ENCODE measurements around the gene SLC6A19.

SLC6A19 gene

DNA sequence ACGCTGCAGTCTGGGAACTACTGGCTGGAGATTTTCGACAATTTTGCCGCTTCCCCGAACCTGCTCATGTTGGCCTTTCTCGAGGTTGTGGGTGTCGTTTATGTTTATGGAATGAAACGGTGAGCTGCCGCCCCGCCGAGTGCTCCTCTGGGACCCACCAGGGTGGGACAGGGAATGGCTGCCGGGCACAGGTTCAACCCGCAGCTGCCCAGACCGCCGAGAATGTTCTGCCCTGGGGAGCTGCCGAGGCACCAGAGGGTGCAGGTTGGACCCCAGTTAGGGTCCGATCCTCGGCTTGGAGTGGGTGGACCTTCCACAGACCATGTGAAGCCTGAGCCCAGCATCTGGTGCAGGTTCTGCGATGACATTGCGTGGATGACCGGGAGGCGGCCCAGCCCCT is 42.9 kb downstream of the SLC6A19 start:
- no peak for DNase-seq (ENCODE audit: low read depth in 2 of 2)

DNA sequence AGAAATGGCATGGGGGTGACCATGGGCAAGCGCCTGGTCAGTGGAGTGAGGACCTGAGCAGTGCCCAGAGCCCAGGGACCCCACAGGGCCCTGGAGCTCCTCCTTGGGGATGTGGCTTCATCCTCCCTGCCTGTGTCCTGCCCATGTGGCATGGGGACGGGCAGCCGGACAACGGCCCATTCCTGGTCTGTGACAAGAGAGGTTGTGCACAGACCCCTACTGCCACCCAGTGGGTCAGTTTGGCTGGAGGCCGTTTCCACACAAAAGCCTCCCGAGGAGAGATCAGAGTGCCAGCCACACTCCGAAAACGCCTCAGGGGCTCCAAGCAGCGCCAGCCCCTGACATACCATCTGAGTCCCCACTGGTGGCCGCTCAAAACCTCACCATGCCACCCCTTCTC is 43.6 kb downstream of the SLC6A19 start:
- DNase-seq (ENCODE audit: low read depth in 2 of 2) = no peak

DNA sequence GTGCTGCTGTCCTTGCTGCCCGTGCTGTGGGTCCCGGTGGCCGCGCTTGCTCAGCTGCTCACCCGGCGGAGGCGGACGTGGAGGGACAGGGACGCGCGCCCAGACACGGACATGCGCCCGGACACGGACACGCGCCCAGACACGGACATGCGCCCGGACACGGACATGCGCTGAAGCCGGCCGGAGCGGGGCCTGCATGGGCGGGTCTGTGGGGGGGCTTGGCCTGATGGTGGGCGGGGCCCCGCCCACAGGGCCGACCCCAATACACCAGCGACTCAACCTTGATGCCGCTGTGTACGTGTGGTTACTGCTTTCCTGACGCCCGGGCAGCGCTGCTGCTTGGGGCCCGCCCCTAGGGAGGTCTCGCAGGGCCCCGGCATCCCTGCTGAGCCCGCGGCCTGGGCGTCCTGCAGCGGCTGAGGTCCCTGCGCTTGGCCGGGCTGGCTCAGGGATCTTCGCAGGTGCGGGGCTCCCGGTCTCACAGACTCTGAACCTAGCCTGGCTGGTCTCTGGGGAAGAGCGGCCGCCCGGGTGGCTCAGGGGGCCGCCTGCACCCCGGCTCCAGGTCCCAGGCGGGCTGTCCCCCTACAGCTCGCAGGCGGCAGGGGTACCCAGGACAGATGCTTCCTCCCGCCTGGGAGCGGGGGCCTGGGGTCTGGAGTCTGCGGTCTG is 44.6 kb downstream of the SLC6A19 start:
- no peak for DNase-seq (ENCODE audit: low read depth in 2 of 2)

GRCh38 chr5:1246711-1247431 is 45.5 kb downstream of the SLC6A19 start:
- DNase-seq (ENCODE audit: low read depth in 2 of 2) = no peak

GRCh38 chr5:1247811-1248210 is 46.4 kb downstream of the SLC6A19 start:
- DNase-seq (ENCODE audit: low read depth in 2 of 2) = no peak

DNA sequence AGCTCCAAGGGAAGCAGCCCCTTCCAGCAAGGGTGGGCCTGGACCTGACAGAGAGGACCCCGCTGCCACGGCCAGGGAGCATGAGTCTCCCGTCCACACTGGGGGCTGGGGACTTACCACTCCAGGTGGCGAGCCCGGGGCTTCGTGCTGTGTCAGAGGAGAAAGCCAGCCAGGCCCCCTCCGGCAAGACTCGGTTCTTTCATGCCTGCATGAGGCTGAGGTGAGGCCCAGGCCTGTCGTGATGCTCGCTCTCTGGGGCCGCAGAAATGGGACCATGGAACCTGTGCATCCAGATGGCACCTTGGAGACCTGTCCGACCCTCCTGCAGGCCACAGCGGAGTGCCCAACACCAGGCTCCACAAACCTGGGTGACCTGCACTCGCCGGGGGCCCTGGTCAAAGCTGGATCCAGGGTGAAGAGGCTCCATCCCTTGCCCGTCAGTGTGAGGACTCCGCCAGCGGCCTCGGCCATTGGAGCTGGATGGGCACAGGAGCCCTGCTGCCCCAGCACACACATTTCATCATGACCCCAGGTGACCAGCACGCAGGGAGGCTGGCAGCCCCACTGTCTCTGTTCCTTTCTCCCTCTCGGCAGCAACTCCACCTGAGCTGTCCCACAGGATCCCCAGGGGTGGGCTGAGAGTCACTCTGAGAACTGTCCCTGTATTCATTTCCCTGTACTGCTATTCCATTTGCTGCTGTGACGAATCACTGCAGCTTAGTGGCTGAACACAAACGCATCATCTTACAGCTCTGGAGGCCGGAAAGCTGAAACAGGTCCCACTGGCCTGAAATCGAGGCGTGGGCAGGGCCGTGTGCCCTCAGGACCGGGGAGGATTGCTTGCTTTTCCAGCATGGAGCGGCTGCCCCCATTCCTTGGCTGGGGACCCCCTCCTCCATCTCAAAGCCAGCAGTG is 48.2 kb downstream of the SLC6A19 start:
- DNase-seq (ENCODE audit: low read depth in 2 of 2) = no peak

DNA sequence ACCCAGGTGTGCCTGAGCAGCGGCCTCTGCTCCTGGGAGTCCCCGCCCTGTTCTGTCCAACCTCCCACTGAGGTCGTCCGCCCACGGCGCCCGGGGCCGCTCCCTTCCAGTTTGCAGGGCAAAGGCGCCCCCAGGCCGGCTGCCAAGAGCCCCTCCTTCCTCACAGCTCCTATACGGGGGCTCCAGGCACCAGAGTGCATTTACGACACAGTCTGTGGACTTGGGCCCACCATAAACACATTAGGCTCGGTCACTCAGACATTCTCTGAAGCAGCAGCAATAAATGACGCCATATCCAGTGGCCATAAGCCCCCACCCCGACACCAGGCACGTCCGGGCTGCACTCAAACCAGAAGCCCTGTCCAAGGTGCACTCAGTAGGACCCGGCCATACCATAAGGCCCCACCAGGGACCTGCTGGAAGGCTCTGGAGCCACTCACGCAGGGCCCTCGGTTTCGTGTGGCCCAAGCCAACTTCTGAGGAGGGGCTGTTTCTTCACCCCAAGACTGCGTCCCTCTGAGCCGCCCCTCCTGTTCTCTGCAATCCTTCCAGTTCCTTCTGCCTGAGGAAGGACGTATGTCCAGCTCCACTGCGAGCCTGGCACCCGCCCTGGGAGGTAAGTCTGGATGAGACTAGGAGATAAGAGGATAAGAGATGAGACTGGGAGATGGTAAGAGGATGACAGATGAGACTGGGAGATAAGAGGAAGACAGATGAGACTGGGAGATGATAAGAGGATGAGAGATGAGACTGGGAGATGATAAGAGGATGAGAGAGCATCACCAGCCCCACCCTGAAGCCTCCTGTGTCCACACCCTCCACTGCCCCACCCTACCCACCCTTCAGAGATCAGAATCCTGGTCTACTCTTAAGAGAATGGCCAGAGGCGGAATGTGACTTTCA is 50.5 kb downstream of the SLC6A19 start:
- DNase-seq (ENCODE audit: low read depth in 2 of 2) = no peak

DNA sequence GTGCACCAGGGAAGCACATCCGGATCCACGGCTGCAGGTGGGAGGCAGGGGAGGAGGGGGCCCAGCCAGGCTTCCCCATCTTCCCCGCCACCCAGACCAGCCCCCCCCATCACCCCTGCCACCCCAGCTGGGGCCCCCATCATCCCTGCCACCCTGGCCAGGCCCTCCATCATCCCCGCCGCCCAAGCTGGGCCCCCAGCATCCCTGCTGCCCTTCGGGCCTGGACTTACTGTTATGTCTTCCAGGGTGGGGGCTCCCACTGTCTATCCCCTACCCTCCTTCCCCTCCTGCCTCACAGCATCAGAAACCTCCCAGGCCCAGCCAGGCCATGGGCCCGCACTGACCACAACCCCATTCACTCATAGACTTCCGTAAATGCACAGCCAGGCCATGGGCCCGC is 51.3 kb downstream of the SLC6A19 start:
- no peak for DNase-seq (ENCODE audit: low read depth in 2 of 2)

DNA sequence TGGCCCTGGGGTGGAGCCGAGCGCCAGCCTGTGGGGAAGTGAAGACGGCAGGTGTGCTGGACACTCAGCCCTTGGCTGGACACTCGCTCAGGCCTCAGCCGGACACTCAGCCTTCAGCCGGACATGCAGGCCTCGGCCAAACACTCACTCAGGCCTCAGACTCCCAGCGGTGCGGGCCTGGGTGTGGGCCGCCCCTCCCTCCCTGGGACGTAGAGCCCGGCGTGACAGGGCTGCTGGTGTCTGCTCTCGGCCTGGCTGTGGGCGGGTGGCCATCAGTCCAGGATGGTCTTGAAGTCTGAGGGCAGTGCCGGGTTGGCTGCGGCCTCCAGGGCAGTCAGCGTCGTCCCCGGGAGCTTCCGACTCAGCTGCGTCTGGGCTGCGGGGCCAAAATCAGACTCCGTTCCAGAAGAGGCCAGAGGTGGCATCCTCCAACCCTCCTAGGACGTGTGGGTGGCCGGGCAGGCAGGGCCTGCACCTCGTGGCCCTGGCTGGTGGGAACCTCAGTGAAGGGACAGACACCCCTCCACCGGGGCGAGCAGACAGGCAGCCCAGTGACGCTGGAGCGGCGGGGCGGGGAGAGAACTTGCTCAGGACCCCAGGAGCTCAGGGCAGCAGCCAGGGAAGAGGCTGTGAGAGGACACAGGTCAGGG is 52.2 kb downstream of the SLC6A19 start:
- DNase-seq (ENCODE audit: low read depth in 2 of 2) = no peak

DNA sequence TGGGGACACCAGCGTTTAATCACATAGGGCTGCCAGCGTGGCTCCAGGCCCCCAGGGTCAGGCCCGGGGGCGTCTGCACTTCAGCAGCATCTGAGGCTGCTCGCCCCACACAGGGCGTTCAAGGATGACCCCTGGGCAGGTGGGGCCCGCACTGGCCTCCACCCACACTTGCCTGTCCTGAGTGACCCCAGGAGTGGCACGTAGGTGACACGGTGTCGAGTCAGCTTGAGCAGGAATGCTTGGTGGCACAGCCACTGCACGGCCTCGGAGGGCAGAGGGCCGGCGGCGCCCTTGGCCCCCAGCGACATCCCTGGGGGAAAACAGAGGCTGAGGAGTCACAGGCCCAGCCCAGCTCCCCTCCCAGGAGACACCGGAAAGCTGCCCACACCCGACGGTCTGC is 52.8 kb downstream of the SLC6A19 start:
- no peak for DNase-seq (ENCODE audit: low read depth in 2 of 2)

GRCh38 chr5:1255081-1255561 is 53.7 kb downstream of the SLC6A19 start:
- DNase-seq (ENCODE audit: low read depth in 2 of 2) = no peak

DNA sequence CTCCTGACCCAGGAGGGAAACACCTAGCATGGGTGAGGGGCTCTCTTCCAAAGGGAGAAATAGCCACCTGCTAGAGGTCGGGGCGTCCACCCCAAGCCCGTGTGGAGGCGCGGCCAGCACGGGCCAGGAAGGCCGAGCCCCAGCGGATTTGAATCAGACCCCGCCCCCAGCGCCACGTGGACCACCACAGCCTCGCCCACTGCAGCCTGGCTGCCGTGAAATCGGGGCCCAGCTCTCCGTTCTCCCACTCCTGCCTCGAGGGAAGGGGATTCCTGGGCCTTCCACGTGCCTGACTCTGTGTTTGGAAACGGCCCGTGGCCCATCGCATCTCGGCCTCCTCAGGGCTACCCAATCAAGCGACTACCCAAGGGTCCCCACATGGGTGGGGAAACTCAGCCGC is 55.4 kb downstream of the SLC6A19 start:
- no peak for DNase-seq (ENCODE audit: low read depth in 2 of 2)

- no peak for DNase-seq (ENCODE audit: low read depth in 2 of 2)
Observed at GRCh38 chr5:1257363-1257762, 56.0 kb downstream of the SLC6A19 start.

- DNase-seq (ENCODE audit: low read depth in 2 of 2) = no peak
Observed at GRCh38 chr5:1257841-1258240, 56.4 kb downstream of the SLC6A19 start.

DNA sequence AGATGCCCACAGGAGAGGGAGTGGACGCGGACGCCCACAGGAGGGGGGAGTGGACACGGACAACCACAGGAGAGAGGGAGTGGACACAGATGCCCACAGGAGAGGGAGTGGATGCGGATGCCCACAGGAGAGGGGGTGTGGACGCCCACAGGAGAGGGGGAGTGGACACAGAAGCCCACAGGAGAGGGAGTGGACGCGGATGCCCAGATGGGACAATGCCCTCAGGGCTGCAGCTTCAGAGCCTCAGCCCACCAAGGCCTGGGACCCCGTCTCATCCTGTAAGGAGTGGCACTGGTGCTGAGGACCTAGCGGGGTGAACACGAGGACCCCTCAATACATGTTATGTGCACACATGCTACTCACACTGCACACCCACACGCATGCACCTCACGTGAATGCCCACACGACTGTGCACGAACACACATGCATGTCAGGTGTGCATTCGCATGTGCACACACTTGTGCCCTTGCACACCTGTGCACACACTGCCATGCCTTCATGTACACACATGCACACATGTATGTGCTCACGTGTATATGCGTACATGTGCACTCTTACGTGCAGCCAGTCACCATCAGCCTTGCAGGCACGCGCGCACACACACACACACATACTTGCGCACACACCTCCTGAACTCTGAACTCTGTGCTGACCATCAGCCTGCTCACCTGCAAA is 58.5 kb downstream of the SLC6A19 start:
- DNase-seq (ENCODE audit: low read depth in 2 of 2) = no peak

DNA sequence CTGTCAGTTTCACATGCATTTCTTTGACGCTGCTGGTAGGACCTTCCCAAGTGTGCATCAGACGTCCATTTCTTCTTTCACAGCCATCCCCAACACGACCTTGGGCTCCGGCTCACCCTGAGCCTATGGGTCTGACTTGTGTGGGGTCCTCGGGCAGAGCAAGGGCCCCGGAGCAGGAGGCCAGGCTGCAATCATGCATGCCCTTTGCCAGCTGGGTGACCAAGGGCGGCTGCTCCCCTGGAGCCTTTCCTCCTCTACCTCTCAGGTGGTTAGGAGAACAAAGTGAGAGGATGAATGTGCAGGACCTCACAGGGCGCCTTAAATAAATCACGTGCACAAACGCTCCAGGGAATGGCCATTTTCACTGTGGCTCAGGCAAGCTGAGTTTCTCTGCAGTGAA is 60.2 kb downstream of the SLC6A19 start:
- DNase-seq (ENCODE audit: low read depth in 2 of 2) = no peak

DNA sequence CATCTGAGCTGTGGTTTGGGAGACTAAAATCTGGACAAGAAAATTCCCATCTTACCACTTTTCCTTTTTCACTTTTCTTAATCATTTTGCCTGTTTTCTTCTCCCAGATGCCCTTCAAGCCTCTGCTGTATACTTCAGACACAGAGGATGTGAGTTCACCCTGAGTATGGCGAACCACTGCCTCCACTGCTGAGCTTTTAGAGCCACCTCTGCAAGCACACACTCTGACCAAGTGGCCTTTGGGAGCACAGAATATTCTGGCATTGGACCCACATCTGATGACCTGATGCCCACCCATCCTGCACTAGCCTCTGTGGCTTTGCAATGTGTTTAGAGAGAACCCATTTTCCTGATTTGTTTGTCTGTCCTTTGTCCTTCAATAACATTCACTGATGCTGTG is 61.0 kb downstream of the SLC6A19 start:
- DNase-seq (ENCODE audit: low read depth in 2 of 2) = no peak

GRCh38 chr5:1264211-1264610 is 62.8 kb downstream of the SLC6A19 start:
- no peak for DNase-seq (ENCODE audit: low read depth in 2 of 2)

DNA sequence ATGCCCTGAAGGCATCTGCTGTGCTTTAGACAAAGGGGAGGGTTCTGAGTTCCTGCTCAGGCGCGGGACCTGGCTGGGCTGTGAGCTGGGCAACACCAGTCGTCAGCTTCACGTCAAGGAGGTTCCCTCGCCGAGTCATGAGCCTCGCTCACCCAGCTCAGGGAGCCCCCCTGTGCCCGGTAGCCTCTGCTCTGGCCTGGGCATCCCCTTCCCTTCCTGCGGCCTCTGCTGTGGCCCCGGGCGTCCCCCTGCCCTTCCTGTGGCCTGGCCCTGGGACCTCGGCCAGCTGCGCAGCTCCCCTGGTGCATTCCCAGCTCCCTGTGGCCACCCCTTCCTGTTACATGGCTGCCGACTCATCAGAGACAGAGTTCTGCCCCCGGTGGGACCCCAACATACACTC is 63.6 kb downstream of the SLC6A19 start:
- no peak for DNase-seq (ENCODE audit: low read depth in 2 of 2)

Data from fibroblast of skin of left biceps (primary cell).